B cell (primary cell): ENCODE results near the gene GPR37L1.

Experiments used
- EZH2 ChIP-seq: IDR thresholded peaks from 2 replicates; pipeline ENCODE4 v1.6.1; 2012; ENCODE audit warnings: borderline replicate concordance, low read depth, mild to moderate bottlenecking, moderate library complexity, low read length; ENCODE audit not compliant: insufficient read depth, poor library complexity, severe bottlenecking
- TF ChIP-seq, protein P1 (sequence below): fragments of 200-600 bp; IDR thresholded peaks from one replicate; pipeline ENCODE4 v1.8.0; 2022; ENCODE audit warnings: antibody characterized with exemption, mild to moderate bottlenecking

- TF ChIP-seq, protein P1, sequence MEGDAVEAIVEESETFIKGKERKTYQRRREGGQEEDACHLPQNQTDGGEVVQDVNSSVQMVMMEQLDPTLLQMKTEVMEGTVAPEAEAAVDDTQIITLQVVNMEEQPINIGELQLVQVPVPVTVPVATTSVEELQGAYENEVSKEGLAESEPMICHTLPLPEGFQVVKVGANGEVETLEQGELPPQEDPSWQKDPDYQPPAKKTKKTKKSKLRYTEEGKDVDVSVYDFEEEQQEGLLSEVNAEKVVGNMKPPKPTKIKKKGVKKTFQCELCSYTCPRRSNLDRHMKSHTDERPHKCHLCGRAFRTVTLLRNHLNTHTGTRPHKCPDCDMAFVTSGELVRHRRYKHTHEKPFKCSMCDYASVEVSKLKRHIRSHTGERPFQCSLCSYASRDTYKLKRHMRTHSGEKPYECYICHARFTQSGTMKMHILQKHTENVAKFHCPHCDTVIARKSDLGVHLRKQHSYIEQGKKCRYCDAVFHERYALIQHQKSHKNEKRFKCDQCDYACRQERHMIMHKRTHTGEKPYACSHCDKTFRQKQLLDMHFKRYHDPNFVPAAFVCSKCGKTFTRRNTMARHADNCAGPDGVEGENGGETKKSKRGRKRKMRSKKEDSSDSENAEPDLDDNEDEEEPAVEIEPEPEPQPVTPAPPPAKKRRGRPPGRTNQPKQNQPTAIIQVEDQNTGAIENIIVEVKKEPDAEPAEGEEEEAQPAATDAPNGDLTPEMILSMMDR = no peak
- no peak for TF ChIP-seq EZH2
Observed at GRCh38 chr1:202153284-202153683, 30.6 kb downstream of the GPR37L1 start.
